ENCODE results near the gene HOXB2. TPM values are rescaled to one million over a fixed set of nuclear protein-coding genes. Genes with fewer than 3 reads are reported as not detected.
"Not testable (repeated sequence)": the region's sequence is repeated elsewhere in the genome, so short reads cannot be mapped to it uniquely, and the experiment has no call there.

The HOXB2 gene
- polyA plus RNA-seq, 3 donors = 5.0 to 33.9 (median 24.3) TPM

- no peak overlapping the region for H3K27ac ChIP-seq (ENCODE audit: low read depth, low read length)
- WGBS, 3 donors = 27 to 41% (median 32%) methylated on average over 10 of the region's 10 CpGs
Observed at GRCh38 chr17:48546924-48547807, 2.3 kb upstream of the HOXB2 start.

- 31 to 35% (median 33%) methylated on average over 10 of the region's 10 CpGs for WGBS, 3 donors
- no peak overlapping the region for H3K27ac ChIP-seq (ENCODE audit: low read depth, low read length)
Observed at GRCh38 chr17:48546137-48546923, 1.4 kb upstream of the HOXB2 start.

GRCh38 chr17:48545539-48545938 lies 630 bp upstream of the HOXB2 start:
- 88 to 95% (median 94%) methylated on average over 1 of the region's 1 CpG for WGBS, 3 donors
- H3K27ac ChIP-seq (ENCODE audit: low read depth, low read length) = no peak overlapping the region

GRCh38 chr17:48544349-48545021 lies 424 bp downstream of the HOXB2 start:
- H3K27ac ChIP-seq (ENCODE audit: low read depth, low read length) = no peak overlapping the region
- WGBS, 3 donors = 2 to 6% (median 3%) methylated on average over 38 of the region's 38 CpGs

- H3K27ac ChIP-seq (ENCODE audit: low read depth, low read length) = peak overlapping the region; percentile 80
- WGBS, 3 donors = 1 to 7% (median 1%) methylated on average over 20 of the region's 20 CpGs
Observed at GRCh38 chr17:48543854-48544348, 1.0 kb downstream of the HOXB2 start.

- peak overlapping the region; percentile 80 for H3K27ac ChIP-seq (ENCODE audit: low read depth, low read length)
- 0 to 2% (median 1%) methylated on average over 68 to 72 of the region's 72 CpGs for WGBS, 3 donors
Observed at GRCh38 chr17:48543107-48543853, 1.6 kb downstream of the HOXB2 start.

GRCh38 chr17:48542698-48543106 lies 2.2 kb downstream of the HOXB2 start:
- WGBS, 3 donors = 1 to 11% (median 1%) methylated on average over 12 of the region's 12 CpGs
- peak overlapping the region; percentile 80 for H3K27ac ChIP-seq (ENCODE audit: low read depth, low read length)

- WGBS, 3 donors = 5 to 15% (median 7%) methylated on average over 27 of the region's 27 CpGs
- peak overlapping the region; percentile 93 for H3K27ac ChIP-seq (ENCODE audit: low read depth, low read length)
Observed at GRCh38 chr17:48542114-48542656, 2.7 kb downstream of the HOXB2 start.

GRCh38 chr17:48541577-48542113 lies 3.3 kb downstream of the HOXB2 start:
- 1 to 3% (median 2%) methylated on average over 26 to 34 of the region's 36 CpGs for WGBS, 3 donors
- peak overlapping the region; percentile 93 for H3K27ac ChIP-seq (ENCODE audit: low read depth, low read length)

- WGBS, 3 donors = 18 to 27% (median 20%) methylated on average over 12 of the region's 12 CpGs
- peak overlapping the region; percentile 93 for H3K27ac ChIP-seq (ENCODE audit: low read depth, low read length)
Observed at GRCh38 chr17:48541036-48541576, 3.8 kb downstream of the HOXB2 start.

- H3K27ac ChIP-seq (ENCODE audit: low read depth, low read length) = no peak overlapping the region
- WGBS, 3 donors = 77 to 98% (median 88%) methylated on average over 1 of the region's 1 CpG
Observed at GRCh38 chr17:48540213-48540612, 4.7 kb downstream of the HOXB2 start.

- no peak overlapping the region for H3K27ac ChIP-seq (ENCODE audit: low read depth, low read length)
- 58 to 88% (median 82%) methylated on average over 4 of the region's 4 CpGs for WGBS, 3 donors
Observed at GRCh38 chr17:48539177-48539576, 5.7 kb downstream of the HOXB2 start.

GRCh38 chr17:48537316-48537715 lies 7.6 kb downstream of the HOXB2 start:
- WGBS, 3 donors = 95 to 98% (median 96%) methylated on average over 3 of the region's 3 CpGs
- H3K27ac ChIP-seq (ENCODE audit: low read depth, low read length) = no peak overlapping the region

GRCh38 chr17:48535793-48536559 lies 8.9 kb downstream of the HOXB2 start:
- WGBS, 3 donors = 80 to 95% (median 90%) methylated on average over 9 of the region's 9 CpGs
- H3K27ac ChIP-seq (ENCODE audit: low read depth, low read length) = not testable (repeated sequence)

- WGBS, 3 donors = 45 to 86% (median 84%) methylated on average over 8 of the region's 8 CpGs
- H3K27ac ChIP-seq (ENCODE audit: low read depth, low read length) = no peak overlapping the region
Observed at GRCh38 chr17:48532261-48532660, 12.6 kb downstream of the HOXB2 start.

GRCh38 chr17:48530887-48531272 lies 14.0 kb downstream of the HOXB2 start, which contains the start of gene HOXB1:
HOXB1 (minus strand) TSS chr17:48531011; CDS start chr17:48530904, 107 bp downstream.
- WGBS, 3 donors = 47 to 95% (median 92%) methylated on average over 15 of the region's 15 CpGs
- no peak within 1 kb of the TSS for H3K27ac ChIP-seq (ENCODE audit: low read depth, low read length)
